HepG2 (cell line): ENCODE measurements around the gene ZNF77. TPM values are rescaled to one million over a fixed set of nuclear protein-coding genes. Genes with fewer than 3 reads are reported as not detected.

Experiments
- AGO2 ChIP-seq: fragments of 200-400 bp; formaldehyde crosslinking; optimal IDR thresholded peaks from 2 replicates; pipeline ENCODE3; 2017; ENCODE audit warnings: mild to moderate bottlenecking, low read depth, low read length, moderate library complexity
- ATF4 ChIP-seq, 2 experiments: fragments of 450-650 bp in 1 of 2; sonication (generic) in 1 of 2; formaldehyde crosslinking; IDR thresholded peaks; 2 replicates each; pipeline versions ENCODE4 v1.5.0 to v1.8.0; 2020 to 2022; ENCODE audit warnings: mild to moderate bottlenecking in 1 of 2, missing genetic modification reagents in 1 of 2
- DMAP1 ChIP-seq: IDR thresholded peaks from 2 replicates; pipeline ENCODE4 v1.6.1; 2016
- DPF2 ChIP-seq: sonication (generic); formaldehyde crosslinking; IDR thresholded peaks from 2 replicates; pipeline ENCODE4 v1.4.0; 2020; ENCODE audit warnings: mild to moderate bottlenecking, low read depth, missing genetic modification reagents, borderline replicate concordance
- ESRRA ChIP-seq: sonication (generic); formaldehyde crosslinking; IDR thresholded peaks from 2 replicates; pipeline ENCODE4 v1.5.1; 2020; ENCODE audit warnings: mild to moderate bottlenecking, low read depth, missing genetic modification reagents
- FOXP4 ChIP-seq: sonication (generic); formaldehyde crosslinking; IDR thresholded peaks from 2 replicates; pipeline ENCODE4 v1.4.0; 2020; ENCODE audit warnings: missing genetic modification reagents
- HMGXB4 ChIP-seq, 2 experiments: sonication (generic) in 1 of 2; formaldehyde crosslinking in 1 of 2; IDR thresholded peaks; 2 replicates each; pipeline versions ENCODE4 v1.4.0 to v1.6.1; 2018 to 2020; ENCODE audit warnings: missing genetic modification reagents in 2 of 2, borderline replicate concordance in 1 of 2, low read depth in 1 of 2, mild to moderate bottlenecking in 1 of 2, missing biosample characterization in 1 of 2
- IRF2 ChIP-seq: IDR thresholded peaks from 2 replicates; pipeline ENCODE4 v1.6.1; 2018; ENCODE audit warnings: missing genetic modification reagents, missing compliant biosample characterization
- KMT2B ChIP-seq: IDR thresholded peaks from 2 replicates; pipeline ENCODE4 v1.6.1; 2016; ENCODE audit warnings: missing genetic modification reagents, missing compliant biosample characterization
- NFYB ChIP-seq: sonication (generic); formaldehyde crosslinking; IDR thresholded peaks from 2 replicates; pipeline ENCODE4 v1.4.0; 2020; ENCODE audit warnings: missing genetic modification reagents
- NR2F6 ChIP-seq, 2 experiments: IDR thresholded peaks; 2 replicates each; pipeline ENCODE4 v1.6.1; 2016; ENCODE audit warnings: antibody characterized with exemption in 1 of 2, mild to moderate bottlenecking in 1 of 2
- PBX2 ChIP-seq: IDR thresholded peaks from 2 replicates; pipeline ENCODE4 v1.6.1; 2016; ENCODE audit warnings: control low read depth
- POLR2AphosphoS5 ChIP-seq: IDR thresholded peaks from 2 replicates; pipeline ENCODE4 v1.6.1; 2012; ENCODE audit warnings: low read depth, low read length
- TBX2 ChIP-seq: sonication (generic); formaldehyde crosslinking; IDR thresholded peaks from 2 replicates; pipeline ENCODE4 v1.5.0; 2020; ENCODE audit warnings: missing genetic modification reagents, mild to moderate bottlenecking, borderline replicate concordance
- TFDP2 ChIP-seq: sonication (generic); formaldehyde crosslinking; IDR thresholded peaks from 2 replicates; pipeline ENCODE4 v1.4.0; 2020; ENCODE audit warnings: missing genetic modification reagents
- ZBTB20 ChIP-seq: sonication (generic); formaldehyde crosslinking; IDR thresholded peaks from 2 replicates; pipeline ENCODE4 v1.8.1; 2023; ENCODE audit warnings: missing genetic modification reagents, low read depth, mild to moderate bottlenecking, borderline replicate concordance
- ZFP36L1 ChIP-seq: sonication (generic); formaldehyde crosslinking; IDR thresholded peaks from 2 replicates; pipeline ENCODE4 v1.8.0; 2022; ENCODE audit warnings: mild to moderate bottlenecking, missing genetic modification reagents, moderate library complexity
- ZNF3 ChIP-seq: IDR thresholded peaks from 2 replicates; pipeline ENCODE4 v1.7.0; 2017; ENCODE audit warnings: inconsistent platforms
- ZNF691 ChIP-seq: sonication (generic); formaldehyde crosslinking; IDR thresholded peaks from 2 replicates; pipeline ENCODE4 v1.4.0; 2020; ENCODE audit warnings: missing genetic modification reagents, low read depth, mild to moderate bottlenecking, borderline replicate concordance
- ZNF782 ChIP-seq: sonication (generic); formaldehyde crosslinking; IDR thresholded peaks from 2 replicates; pipeline ENCODE4 v1.4.0; 2020; ENCODE audit warnings: missing genetic modification reagents, mild to moderate bottlenecking, borderline replicate concordance
- polyA plus RNA-seq, 8 experiments: library from polyadenylated mRNA; depleted of rRNA in 3 of 8; stranded (reverse) in 7 of 8; unstranded in 1 of 8; fragments of >200 nt; fragmentation: Illumina TruSeq in 4 of 8; extraction: Trizol in 4 of 8; gene quantifications; 2 replicates each; pipeline versions ENCODE4 v1.2.1 to v1.2.3, GENCODE V29; 2011 to 2016; ENCODE audit warnings: low read depth in 4 of 8, missing spikeins in 1 of 8, mixed read lengths in 1 of 8; ENCODE audit not compliant: insufficient read depth in 1 of 8
- total RNA-seq, 5 experiments: library from RNA; depleted of rRNA; stranded (reverse); fragments of >200 nt; fragmentation: Illumina TruSeq; extraction: Trizol; gene quantifications; 2 replicates each; pipeline ENCODE4 v1.2.3, GENCODE V29; 2016; ENCODE audit warnings: low read depth in 1 of 5

The ZNF77 gene
- total and polyA plus RNA-seq, 2 of the 13 experiments (the other 11 are each of a cell fraction or from before 2014, with no cell fraction given) = 7.1 to 11.5 TPM

GRCh38 chr19:2977001-2977745 is 32.4 kb upstream of the ZNF77 start, which contains the start of gene TLE6 (continued):
- TF ChIP-seq ZNF691 (CRISPR knock-in tag) (no peak; the same call in 1 of the 2 replicates), HMGXB4 (CRISPR knock-in tag; IDR thresholded peaks at IDR 0.05; ENCODE audit: borderline replicate concordance in 1 of 2, low read depth in 1 of 2) (peak in 1 of 2 experiments; percentile 24; a peak in 2 of 4 replicates), ZBTB20 (peak; percentile 29; the same call in 1 of the 2 replicates), NFYB (CRISPR knock-in tag) (peak; percentile 90), NR2F6 (IDR thresholded peaks at IDR 0.05) (peak; percentile 72), NR2F6 (CRISPR knock-in tag; IDR thresholded peaks at IDR 0.05) (peak; percentile 77), DMAP1 (CRISPR knock-in tag) (peak; percentile 36; the same call in 1 of the 2 replicates), ATF4 (CRISPR knock-in tag; IDR thresholded peaks at IDR 0.05) (0 out of 4 replicates have a peak, but pooled peaks of 1 of the 2 experiments have one; percentile 29), PBX2 (CRISPR knock-in tag) (peak; percentile 90), ZNF3 (CRISPR knock-in tag) (no peak), DPF2 (CRISPR knock-in tag) (peak; percentile 69; the same call in 1 of the 2 replicates), POLR2AphosphoS5 (peak; percentile 64), TFDP2 (CRISPR knock-in tag) (peak; percentile 44), ZFP36L1 (CRISPR knock-in tag) (no peak), IRF2 (CRISPR knock-in tag) (peak; percentile 43; the same call in 1 of the 2 replicates), KMT2B (CRISPR knock-in tag) (peak; percentile 48; the same call in 1 of the 2 replicates), ZNF782 (CRISPR knock-in tag) (no peak; the same call in 1 of the 2 replicates), ESRRA (CRISPR knock-in tag) (peak; percentile 55; the same call in 1 of the 2 replicates), FOXP4 (peak; percentile 41; the same call in 1 of the 2 replicates), AGO2 (no peak), TBX2 (CRISPR knock-in tag) (peak; percentile 97)
